Measurements from ENCODE around the gene PASD1.

DNA sequence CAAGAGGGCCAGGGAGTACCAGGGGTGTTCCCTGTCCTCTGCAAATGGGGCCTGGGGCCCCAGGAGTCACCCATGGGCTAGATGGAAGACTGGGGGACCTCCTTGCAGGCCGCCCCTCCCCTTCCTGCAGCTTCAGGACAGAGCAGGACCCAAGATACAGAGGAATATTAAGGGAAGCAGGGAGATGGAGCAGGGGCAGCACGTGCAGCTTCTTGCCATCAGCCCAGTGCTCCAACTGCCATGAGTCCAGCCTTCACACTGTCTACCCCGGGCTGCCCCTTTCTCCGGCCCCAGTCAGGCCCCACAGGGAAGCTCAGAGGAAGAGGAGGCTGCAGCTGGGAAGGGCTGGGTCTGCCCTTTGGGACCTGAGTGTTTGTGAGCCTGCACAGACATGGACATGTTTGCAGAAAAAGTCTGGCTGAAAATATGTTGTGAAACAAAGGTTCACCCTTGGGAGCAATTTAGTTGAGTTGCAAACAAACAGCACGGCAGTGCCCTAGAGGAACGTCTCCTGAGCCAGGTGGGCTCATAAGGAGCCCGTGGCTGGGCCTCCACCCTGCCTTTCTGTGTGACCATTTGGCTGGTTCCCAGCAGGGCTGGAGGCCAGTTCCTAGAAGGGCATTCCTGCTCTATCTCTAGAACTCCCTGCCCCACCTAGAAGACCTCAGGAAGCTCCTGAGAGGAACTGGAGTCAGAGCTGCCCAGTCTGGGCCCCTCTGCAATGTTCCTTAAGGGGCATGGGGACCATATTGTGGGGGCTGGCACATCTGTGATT lies 161.3 kb downstream of the PASD1 start:
- no peak for TF ChIP-seq POLR2A (IDR thresholded peaks at IDR 0.05)
- TF ChIP-seq, protein P1, sequence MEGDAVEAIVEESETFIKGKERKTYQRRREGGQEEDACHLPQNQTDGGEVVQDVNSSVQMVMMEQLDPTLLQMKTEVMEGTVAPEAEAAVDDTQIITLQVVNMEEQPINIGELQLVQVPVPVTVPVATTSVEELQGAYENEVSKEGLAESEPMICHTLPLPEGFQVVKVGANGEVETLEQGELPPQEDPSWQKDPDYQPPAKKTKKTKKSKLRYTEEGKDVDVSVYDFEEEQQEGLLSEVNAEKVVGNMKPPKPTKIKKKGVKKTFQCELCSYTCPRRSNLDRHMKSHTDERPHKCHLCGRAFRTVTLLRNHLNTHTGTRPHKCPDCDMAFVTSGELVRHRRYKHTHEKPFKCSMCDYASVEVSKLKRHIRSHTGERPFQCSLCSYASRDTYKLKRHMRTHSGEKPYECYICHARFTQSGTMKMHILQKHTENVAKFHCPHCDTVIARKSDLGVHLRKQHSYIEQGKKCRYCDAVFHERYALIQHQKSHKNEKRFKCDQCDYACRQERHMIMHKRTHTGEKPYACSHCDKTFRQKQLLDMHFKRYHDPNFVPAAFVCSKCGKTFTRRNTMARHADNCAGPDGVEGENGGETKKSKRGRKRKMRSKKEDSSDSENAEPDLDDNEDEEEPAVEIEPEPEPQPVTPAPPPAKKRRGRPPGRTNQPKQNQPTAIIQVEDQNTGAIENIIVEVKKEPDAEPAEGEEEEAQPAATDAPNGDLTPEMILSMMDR (IDR thresholded peaks at IDR 0.05), result no peak
